Cardiac fibroblast (primary cell): ENCODE results near the gene AMZ1.
"Not testable (repeated sequence)": the region's sequence is repeated elsewhere in the genome, so short reads cannot be mapped to it uniquely, and the experiment has no call there.

Experiments
- DNase-seq, 2 donors: peaks; one replicate each; pipeline versions ENCODE4 v3.0.0 to v3.0.0-alpha.2; 2010; ENCODE audit warnings: low read depth in 2 of 2
- H3K4me3 ChIP-seq, 2 donors: replicated peaks in 1 of 2; 1 replicate in 1 of 2; 2 replicates in 1 of 2; pipeline ENCODE4 v1.5.1; 2011; ENCODE audit warnings: low read depth in 2 of 2, low read length in 2 of 2, mild to moderate bottlenecking in 2 of 2, moderate library complexity in 1 of 2
- CTCF ChIP-seq: IDR thresholded peaks from one replicate; pipeline ENCODE4 v1.5.1; 2011; ENCODE audit warnings: low read depth, mild to moderate bottlenecking, low read length, inconsistent platforms

AMZ1 gene

GRCh38 chr7:2726316-2727018 lies 38.5 kb downstream of the AMZ1 start:
- no peak for TF ChIP-seq CTCF

GRCh38 chr7:2727206-2727605 lies 39.2 kb downstream of the AMZ1 start:
- H3K4me3 ChIP-seq, DNase-seq: not testable (repeated sequence)

More at GRCh38 chr7:2726316-2727018, 38.5 kb downstream of the AMZ1 start:
- no peak overlapping the region for H3K4me3 ChIP-seq
- DNase-seq = no peak

- no peak for DNase-seq
- no peak for TF ChIP-seq CTCF
- no peak overlapping the region for H3K4me3 ChIP-seq
Measured at GRCh38 chr7:2728316-2729030, 40.5 kb downstream of the AMZ1 start.

GRCh38 chr7:2729031-2729892 lies 41.3 kb downstream of the AMZ1 start:
- no peak overlapping the region for H3K4me3 ChIP-seq
- no peak for DNase-seq
- no peak for TF ChIP-seq CTCF

- no peak for TF ChIP-seq CTCF
- H3K4me3 ChIP-seq = no peak overlapping the region
- no peak for DNase-seq
Measured at GRCh38 chr7:2729893-2730716, 42.1 kb downstream of the AMZ1 start.

- TF ChIP-seq CTCF = no peak
- no peak for DNase-seq
- no peak overlapping the region for H3K4me3 ChIP-seq
Measured at GRCh38 chr7:2730846-2731770, 43.1 kb downstream of the AMZ1 start.
